ENCODE data around the gene HECW1.
"Not testable (repeated sequence)": the region's sequence is repeated elsewhere in the genome, so short reads cannot be mapped to it uniquely, and the experiment has no call there.

The HECW1 gene

DNA sequence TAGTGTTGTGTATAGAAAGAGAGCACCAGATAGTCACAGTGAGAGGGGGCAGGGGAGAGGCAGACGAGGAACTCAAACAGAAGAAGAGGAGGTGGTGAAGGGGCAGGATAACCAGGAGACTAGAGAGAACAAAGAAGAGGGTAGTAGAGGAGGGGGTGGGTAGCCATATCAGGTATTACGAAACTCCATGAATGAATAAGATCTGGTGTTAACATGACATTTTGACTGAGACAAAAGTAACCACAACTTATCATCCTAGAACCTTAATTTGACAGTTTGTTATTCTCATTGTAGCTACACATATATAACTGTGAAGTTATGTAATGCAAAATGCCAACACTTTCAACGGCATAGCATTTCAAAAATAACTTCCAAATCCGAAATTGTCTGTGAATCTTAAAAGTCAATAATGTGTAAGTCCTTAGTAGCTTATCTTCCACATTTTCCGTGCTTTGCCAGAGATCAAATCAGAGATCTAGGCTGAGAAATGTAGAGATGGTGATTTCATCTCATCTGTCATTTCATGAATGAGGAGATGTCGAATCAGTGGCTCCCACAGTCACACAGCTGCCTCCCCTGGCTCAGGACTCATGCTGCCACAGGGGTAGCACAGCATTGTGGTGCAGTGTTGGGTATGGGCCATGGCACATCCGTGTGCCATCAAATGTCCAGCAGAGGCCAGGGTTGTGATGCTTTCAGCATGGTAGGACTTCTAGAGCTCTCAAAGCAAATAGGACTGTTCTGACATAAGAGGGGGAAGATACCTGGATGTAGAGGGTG, 202.1 kb downstream of the HECW1 start:
- no peak for DNase-seq

DNA sequence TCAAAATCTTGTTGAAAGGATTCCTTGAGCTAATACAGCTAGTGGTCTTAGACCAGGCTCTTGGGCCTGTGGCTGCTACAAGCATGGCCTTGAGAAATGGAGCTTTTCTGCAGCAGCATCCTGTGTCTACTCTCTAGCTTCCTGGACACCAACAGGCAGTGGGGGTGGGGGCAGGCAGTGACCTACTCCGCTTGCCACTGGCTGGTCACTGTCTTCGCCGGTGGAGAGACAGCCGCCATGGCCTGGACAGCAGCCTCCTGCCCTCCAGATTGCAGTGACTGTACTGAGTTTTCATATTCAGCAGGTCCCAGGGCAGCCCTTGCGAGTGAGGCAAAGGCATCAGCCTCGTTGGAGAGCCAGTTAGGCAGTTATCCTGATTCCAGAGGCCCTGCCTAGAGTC, 204.6 kb downstream of the HECW1 start:
- DNase-seq = no peak

DNA sequence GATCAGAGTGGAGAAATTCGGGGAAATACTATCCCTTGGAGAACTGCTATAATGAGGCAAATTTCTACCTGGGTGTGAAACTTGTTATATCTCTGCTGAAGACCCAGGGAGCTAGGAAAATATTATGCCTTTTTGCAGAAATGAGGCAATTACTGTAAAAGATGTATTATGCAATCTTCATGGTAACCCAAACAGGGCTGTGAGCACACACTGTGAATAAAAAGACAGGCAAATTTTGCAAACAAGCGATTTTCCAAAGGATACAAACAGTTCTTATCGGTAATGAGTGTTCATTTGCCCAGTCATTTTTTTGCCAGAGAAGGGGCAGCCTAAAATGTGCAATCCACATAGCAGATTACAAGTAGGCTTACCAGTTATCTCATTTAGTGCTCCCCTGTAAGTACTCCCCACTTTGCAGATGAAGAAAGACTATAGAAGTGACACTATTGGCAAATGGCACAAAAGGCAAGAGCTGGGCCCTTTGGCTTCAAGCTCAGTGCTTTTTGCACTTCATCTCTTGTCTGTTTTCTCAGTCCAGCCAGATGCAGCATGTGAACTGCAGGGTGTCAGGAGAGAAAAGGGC, 205.8 kb downstream of the HECW1 start:
- no peak for DNase-seq

GRCh38 chr7:43325595-43325994, 213.1 kb downstream of the HECW1 start:
- DNase-seq = no peak

DNA sequence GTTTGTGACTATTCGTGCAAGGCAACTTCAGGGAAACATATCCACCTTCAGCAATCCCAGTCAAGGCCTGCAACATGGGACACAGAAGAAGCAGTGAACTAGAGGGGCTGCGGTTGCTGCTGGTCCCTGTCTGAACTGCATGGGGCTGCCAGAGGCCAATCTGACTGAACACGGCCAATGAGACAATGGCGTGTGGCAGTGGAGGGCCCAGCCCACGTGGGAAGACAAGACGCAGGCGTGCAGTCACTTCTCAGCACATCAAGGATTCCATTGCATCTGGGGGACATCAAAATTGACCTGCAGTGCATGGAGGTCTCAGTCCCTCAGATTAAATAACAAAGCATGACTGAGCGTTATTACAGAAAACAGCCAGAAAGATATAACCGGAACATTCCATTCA, 215.9 kb downstream of the HECW1 start:
- no peak for DNase-seq

DNA sequence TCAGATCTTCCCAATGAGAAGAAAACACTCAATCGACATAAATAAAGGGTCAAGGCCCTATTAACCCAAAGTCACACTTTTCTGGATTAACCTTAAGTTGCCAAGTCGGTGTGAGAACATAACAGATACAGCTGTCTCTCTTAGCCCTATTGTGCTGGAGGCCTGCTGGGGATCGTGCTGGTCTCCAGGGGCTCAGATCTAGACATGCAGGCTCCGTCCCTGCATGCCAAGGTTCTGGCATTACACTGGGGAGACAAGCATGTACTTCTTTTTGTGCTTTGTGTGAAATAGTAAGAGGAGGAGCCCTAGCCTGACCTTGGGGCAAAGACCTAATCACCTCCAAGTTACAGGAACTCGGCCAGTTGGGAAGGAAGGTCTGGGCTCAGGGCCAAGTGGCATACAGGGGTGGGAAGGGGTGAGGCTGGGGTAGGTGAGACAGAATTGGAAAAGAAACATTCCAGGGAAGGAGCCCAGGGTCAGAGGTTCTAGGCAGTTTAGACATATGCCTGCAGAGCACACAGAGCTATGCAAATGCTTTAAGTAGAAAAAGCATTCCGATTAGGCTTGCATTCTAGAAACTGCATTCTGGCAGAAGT, 216.4 kb downstream of the HECW1 start:
- DNase-seq = no peak

GRCh38 chr7:43332193-43332796, 219.8 kb downstream of the HECW1 start:
- no peak for DNase-seq

DNA sequence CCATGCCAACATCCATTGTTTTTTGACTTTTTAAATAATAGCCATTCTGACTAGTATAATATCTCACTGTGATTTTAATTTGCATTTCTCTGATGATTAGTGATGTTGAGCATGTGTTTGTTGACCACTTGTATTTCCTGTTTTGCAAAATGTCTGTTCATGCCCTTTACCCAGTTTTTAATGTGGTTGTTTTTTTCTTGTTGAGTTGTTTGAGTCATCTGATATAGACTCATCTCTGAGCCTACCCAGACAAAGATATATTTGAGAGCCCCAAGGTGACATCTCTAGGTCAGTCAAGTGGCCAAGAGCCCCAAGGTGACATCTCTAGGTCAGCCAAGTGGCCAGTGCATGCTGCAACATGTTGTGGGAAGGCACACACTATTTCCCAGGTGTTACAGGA, 224.7 kb downstream of the HECW1 start:
- DNase-seq = no peak

DNA sequence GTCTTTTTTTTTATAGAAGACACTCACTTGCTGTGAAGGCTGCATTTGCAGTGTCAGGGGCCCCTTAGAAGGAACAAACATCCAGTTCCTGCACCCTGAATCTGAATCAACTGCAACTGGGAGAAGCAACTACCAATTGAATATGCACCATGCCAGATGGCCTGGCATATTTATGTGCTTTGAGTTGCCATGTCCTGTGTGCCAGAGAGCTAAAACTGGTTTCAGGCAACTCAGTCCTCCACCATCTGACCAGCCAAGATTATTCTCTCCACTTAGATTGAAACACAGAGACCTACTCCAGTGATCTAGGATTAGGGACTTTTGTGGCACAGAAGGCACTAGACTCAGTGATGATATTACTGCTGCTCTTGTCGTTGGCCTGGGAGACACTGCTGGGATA, 225.4 kb downstream of the HECW1 start:
- DNase-seq = peak in 1 of 2 experiments; percentile 13

DNA sequence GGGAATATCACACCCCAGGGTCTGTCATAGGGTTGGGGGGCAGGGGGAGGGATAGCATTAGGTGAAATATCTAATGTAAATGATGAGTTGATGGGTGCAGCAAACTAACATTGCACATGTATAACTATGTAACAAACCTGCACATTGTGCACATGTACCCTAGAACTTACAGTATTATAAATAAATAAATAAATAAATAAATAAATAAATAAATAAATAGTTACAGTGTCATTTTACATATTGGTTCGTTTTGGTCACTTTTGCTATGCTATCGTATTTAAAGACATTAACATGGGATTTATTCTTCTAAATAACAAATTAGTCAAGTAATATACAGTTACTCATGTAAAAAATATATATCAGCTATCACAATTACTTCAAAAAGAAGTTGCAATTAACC, 228.7 kb downstream of the HECW1 start:
- DNase-seq = no peak

- not testable (repeated sequence) for DNase-seq
Observed at GRCh38 chr7:43343417-43343816, 231.0 kb downstream of the HECW1 start.

DNA sequence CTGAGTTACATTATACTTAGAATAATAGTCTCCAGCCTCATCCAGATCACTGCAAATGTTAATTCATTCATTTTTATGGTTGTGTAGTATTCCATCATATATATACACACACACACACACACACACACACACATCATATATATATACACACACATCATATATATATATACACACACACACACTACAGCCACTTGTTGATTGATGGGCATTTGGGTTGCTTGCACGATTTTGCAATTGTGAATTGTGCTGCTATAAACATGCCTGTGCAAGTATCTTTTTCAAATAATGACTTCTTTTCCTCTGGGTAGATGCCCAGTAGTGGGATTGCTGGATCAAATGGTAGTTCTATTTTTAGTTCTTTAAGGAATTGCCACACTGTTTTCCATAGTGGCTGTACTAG, 233.2 kb downstream of the HECW1 start:
- DNase-seq = not testable (repeated sequence)

- no peak for DNase-seq
Observed at GRCh38 chr7:43351683-43352082, 239.2 kb downstream of the HECW1 start.

DNA sequence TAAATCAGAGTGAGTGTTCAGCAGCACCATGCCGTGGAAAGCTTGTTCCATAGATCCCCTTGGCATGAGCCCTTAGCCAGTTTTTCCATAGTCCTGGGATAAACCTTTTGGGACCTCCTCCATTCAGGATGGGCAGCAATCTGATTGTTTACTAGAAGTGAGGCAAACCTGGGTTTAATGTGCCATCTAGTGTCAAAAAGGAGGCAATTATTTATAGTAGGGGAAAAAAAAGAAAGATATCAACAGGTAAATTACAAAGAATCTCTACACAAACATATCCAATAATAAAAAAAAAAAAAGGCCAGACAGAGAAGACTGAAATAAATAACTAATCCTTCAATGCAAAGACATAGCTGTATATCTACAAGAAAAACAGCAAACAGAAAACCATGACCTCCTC, 241.5 kb downstream of the HECW1 start:
- DNase-seq = no peak

DNA sequence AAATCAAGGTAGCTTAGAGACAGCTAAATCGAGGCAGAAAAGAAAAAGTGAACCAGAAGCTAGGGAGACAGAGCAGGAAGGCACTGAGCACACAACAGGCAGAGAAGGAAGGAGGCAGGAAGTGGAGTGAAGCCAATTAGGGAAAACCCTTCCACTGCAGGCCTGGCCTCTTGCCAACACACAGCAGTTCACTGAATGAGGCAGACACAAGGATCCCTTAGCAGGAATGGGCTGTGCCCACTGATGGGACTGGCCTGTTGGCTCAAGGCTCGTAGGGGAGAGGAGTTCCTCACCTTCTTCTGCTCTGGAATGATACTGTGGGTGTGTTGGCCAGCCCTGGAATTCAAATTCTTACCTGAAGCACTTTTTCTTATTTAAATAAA, 250.2 kb downstream of the HECW1 start:
- DNase-seq = no peak

DNA sequence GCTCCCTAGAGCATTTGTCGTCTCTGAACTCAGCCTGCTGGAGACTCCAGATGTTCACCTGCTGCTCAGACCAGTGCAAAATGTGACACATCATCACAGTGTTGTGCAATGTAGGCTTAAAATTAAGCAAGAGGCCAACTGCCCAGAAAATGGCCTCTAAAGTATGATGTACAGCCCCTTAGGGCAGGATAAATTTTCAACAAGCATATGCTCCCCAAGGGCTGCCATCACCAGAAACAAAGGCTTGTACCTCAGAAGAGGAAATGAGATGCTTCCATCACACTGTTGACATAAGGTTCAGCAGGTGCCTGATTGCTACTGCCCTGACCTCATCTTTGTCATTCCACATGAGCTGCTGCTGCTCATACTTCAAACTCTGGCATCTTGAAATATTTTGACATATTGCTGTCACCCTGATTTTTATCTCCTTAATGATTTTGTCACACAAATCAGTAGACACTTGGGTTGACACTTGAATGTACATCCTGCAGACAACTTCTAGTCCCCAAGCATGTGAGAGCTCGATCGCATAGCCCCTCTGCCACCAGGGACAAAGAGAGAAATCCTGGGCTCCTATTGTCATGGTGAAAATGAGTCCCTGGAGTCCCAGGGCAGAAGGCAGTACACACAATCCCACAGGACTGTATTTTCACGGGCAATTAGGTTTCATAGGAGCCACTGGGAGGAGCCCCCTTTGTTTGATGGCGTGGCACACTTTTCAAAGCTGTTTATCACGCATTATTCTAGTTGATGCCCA, 250.8 kb downstream of the HECW1 start:
- no peak for DNase-seq

DNA sequence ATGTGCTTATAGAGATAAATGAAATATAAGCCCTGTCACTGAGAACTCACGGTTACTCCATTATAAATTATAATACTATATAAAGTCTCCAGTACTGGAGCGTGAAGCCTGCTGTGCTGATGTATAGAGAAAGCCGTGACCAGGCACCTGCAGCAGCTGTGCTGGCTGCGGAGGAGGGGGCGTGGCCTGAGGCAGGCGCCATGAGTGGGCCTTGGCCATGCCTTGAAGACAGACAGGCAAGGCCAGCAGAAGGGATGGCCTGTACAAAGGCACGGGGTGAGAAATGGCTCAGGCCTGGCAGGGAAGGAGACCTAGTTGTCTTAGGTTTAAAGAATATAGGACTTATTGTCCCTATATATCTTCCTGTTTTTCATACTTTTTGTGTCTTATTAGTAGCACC, 251.9 kb downstream of the HECW1 start:
- no peak for DNase-seq

- no peak for DNase-seq
Observed at GRCh38 chr7:43372676-43373355, 260.4 kb downstream of the HECW1 start.

GRCh38 chr7:43377196-43377960, 264.9 kb downstream of the HECW1 start:
- no peak for DNase-seq

DNA sequence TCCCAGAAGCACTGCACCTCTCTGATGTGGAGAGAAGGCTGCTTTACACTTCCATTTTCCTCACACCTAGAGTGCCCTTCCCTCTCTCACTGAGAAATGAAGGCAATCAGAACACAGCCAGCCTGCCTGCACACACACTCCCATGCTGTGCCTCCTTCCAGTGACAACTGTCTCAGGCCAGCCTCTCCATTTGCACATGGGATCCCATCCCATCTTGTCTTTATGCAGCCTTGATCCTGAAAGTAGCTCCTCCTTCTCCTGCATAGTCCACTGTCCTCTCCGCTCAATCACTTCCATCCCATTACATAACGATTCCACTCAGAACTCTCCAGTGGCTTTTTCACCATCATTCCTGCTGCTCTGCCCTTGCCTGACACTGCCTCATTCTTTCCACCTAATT, 266.8 kb downstream of the HECW1 start:
- DNase-seq = no peak

DNA sequence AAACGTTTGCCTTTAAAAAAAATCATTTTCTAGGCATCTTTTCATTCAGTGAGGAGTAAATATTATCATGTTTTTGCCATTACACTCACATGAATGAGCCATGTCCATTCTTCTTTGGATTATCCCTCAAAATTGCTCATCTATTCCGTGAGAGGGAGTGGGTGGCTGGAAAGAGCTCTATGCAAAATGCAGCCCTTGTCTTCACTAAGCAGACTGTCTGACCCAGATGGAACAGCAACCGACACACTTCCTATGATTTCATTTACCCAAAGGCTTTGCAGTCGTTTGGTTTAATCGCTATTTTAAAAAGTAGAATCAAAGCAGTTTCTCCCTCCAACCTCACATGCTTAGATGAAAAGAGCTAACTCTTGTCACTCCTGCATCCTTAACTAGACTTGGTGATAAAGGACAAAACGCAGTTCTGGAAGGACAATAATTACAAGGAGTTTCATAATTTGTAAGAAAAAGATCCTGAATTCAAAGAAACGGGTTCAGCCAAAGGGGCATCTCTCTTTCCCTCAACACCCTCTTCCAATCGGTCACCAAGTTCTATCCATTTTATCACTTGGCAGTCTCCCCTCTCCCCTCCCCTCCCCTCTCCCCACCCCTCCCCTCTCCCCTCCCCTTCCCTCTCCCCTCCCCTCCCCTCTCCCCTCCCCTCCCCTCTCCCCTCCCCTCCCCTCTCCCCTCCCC, 272.3 kb downstream of the HECW1 start:
- no peak for DNase-seq

All from cerebellar nuclear complex (tissue), 1 donor.